Measurements from ENCODE around the gene CCDC137. TPM values are rescaled to one million over a fixed set of nuclear protein-coding genes. Genes with fewer than 3 reads are reported as not detected.

CCDC137 gene
- total and polyA plus RNA-seq, 2 of the 13 experiments (the other 11 are each of a cell fraction or from before 2014, with no cell fraction given): 14.6 to 39.1 TPM

GRCh38 chr17:81666342-81667191 is at the start of gene CCDC137, which contains the start of gene OXLD1 (continued):
- TF ChIP-seq ARID3A (IDR thresholded peaks at IDR 0.05; ENCODE audit: low read depth, low read length): no peak
- TF ChIP-seq RXRB (CRISPR knock-in tag; IDR thresholded peaks at IDR 0.05; ENCODE audit: borderline replicate concordance): peak; percentile 62; the same call in 1 of the 2 replicates
- 0 out of 2 replicates have a peak, but pooled peaks have one; percentile 27 for TF ChIP-seq NR1H2 (CRISPR knock-in tag; IDR thresholded peaks at IDR 0.05; ENCODE audit: borderline replicate concordance, low read depth)
- TF ChIP-seq ZNF543 (CRISPR knock-in tag; IDR thresholded peaks at IDR 0.05): 0 out of 2 replicates have a peak, but pooled peaks have one; percentile 43
- peak; percentile 87; the same call in 1 of the 2 replicates for TF ChIP-seq UBTF (CRISPR knock-in tag; IDR thresholded peaks at IDR 0.05)
- TF ChIP-seq HBP1 (CRISPR knock-in tag; IDR thresholded peaks at IDR 0.05; ENCODE audit: low read depth): peak; percentile 93; the same call in 1 of the 2 replicates
- TF ChIP-seq MAFG (CRISPR knock-in tag; IDR thresholded peaks at IDR 0.05): no peak
- no peak; the same call in none of the 2 replicates for TF ChIP-seq POGZ (CRISPR knock-in tag; IDR thresholded peaks at IDR 0.05)
- TF ChIP-seq PCBP2 (optimal IDR thresholded peaks at IDR 0.05; ENCODE audit: low read depth, low read length, poor library complexity, severe bottlenecking): no peak
- peak; percentile 22; the same call in 1 of the 2 replicates for TF ChIP-seq MED13 (CRISPR knock-in tag; IDR thresholded peaks at IDR 0.05)
- TF ChIP-seq CTCF (CRISPR knock-in tag; IDR thresholded peaks at IDR 0.05): no peak
- TF ChIP-seq ZKSCAN8 (CRISPR knock-in tag; IDR thresholded peaks at IDR 0.05; ENCODE audit: borderline replicate concordance): no peak
- TF ChIP-seq POLR2AphosphoS2 (IDR thresholded peaks at IDR 0.05; ENCODE audit: low read depth, low read length): no peak
- peak; percentile 47; the same call in 1 of the 2 replicates for TF ChIP-seq FOXA3 (CRISPR knock-in tag; IDR thresholded peaks at IDR 0.05)
- TF ChIP-seq ZNF564 (CRISPR knock-in tag; IDR thresholded peaks at IDR 0.05): 0 out of 2 replicates have a peak, but pooled peaks have one; percentile 40
- TF ChIP-seq ZBTB3 (CRISPR knock-in tag; IDR thresholded peaks at IDR 0.05; ENCODE audit: borderline replicate concordance, low read depth): no peak
- TF ChIP-seq ZNF703 (CRISPR knock-in tag; IDR thresholded peaks at IDR 0.05; ENCODE audit: borderline replicate concordance): 0 out of 2 replicates have a peak, but pooled peaks have one; percentile 69
- TF ChIP-seq ZNF749 (CRISPR knock-in tag; IDR thresholded peaks at IDR 0.05; ENCODE audit: borderline replicate concordance): no peak; the same call in 1 of the 2 replicates
